DOHH2 (cell line): ENCODE measurements around the gene SORL1.

Source experiments
- H3F3A ChIP-seq: fragments of 200-600 bp; sonication (generic), shearing (Covaris generic); 2 replicates; pipeline ENCODE4 v1.6.0; 2016; ENCODE audit warnings: antibody characterized with exemption, mild to moderate bottlenecking; ENCODE audit not compliant: control insufficient read depth, insufficient read depth
- H3K27ac ChIP-seq: fragments of 200-600 bp; sonication (generic); 2 replicates; pipeline ENCODE4 v1.5.1; 2014; ENCODE audit warnings: low read depth, mild to moderate bottlenecking, low read length, moderate library complexity
- H3K27me3 ChIP-seq: fragments of 200-600 bp; sonication (generic); 2 replicates; pipeline ENCODE4 v1.6.1; 2014; ENCODE audit warnings: mild to moderate bottlenecking, low read length, mixed read lengths; ENCODE audit not compliant: control insufficient read depth
- H3K36me3 ChIP-seq: fragments of 200-600 bp; sonication (generic); 2 replicates; pipeline ENCODE4 v1.6.1; 2014; ENCODE audit warnings: mild to moderate bottlenecking, low read length, moderate library complexity, mixed read lengths; ENCODE audit not compliant: control insufficient read depth
- H3K4me1 ChIP-seq: fragments of 200-600 bp; sonication (generic); 2 replicates; pipeline ENCODE4 v1.6.1; 2014; ENCODE audit warnings: mild to moderate bottlenecking, low read length, mixed read lengths; ENCODE audit not compliant: control insufficient read depth
- H3K4me2 ChIP-seq: fragments of 200-600 bp; sonication (generic); 2 replicates; pipeline ENCODE4 v1.6.0; 2014; ENCODE audit warnings: mild to moderate bottlenecking, low read length, moderate library complexity
- H3K4me3 ChIP-seq: fragments of 200-600 bp; sonication (generic); 2 replicates; pipeline ENCODE4 v1.5.1; 2014; ENCODE audit warnings: mild to moderate bottlenecking, low read length, mixed read lengths
- H3K79me2 ChIP-seq: fragments of 200-600 bp; sonication (generic); 2 replicates; pipeline ENCODE4 v1.6.1; 2014; ENCODE audit warnings: mild to moderate bottlenecking, low read length, mixed read lengths; ENCODE audit not compliant: control insufficient read depth
- H3K9me2 ChIP-seq: fragments of 200-600 bp; sonication (generic); replicated peaks from 2 replicates; pipeline ENCODE4 v1.6.1; 2014; ENCODE audit warnings: mild to moderate bottlenecking, low read length, mixed read lengths; ENCODE audit not compliant: control insufficient read depth
- H3K9me3 ChIP-seq: fragments of 200-600 bp; sonication (generic); 2 replicates; pipeline ENCODE4 v1.6.1; 2014; ENCODE audit warnings: antibody characterized with exemption, low read length, mixed read lengths; ENCODE audit not compliant: control insufficient read depth, insufficient read depth
- H4K20me1 ChIP-seq: fragments of 200-600 bp; sonication (generic); 2 replicates; pipeline ENCODE4 v1.6.0; 2014; ENCODE audit warnings: low read depth, mild to moderate bottlenecking, antibody characterized with exemption, low read length, moderate library complexity; ENCODE audit not compliant: control insufficient read depth, insufficient read depth
- EZH2phosphoT487 ChIP-seq: fragments of 200-600 bp; sonication (generic); IDR thresholded peaks from 2 replicates; pipeline ENCODE4 v1.6.1; 2017; ENCODE audit warnings: borderline replicate concordance, mild to moderate bottlenecking, antibody characterized with exemption, low read length, moderate library complexity, mixed read lengths
- TF ChIP-seq, protein P1 (sequence below): fragments of 200-600 bp; sonication (generic); IDR thresholded peaks from one replicate; pipeline ENCODE4 v1.5.1; 2014; ENCODE audit warnings: antibody characterized with exemption, mild to moderate bottlenecking, low read depth, low read length; ENCODE audit not compliant: poor library complexity, severe bottlenecking

Gene SORL1

DNA sequence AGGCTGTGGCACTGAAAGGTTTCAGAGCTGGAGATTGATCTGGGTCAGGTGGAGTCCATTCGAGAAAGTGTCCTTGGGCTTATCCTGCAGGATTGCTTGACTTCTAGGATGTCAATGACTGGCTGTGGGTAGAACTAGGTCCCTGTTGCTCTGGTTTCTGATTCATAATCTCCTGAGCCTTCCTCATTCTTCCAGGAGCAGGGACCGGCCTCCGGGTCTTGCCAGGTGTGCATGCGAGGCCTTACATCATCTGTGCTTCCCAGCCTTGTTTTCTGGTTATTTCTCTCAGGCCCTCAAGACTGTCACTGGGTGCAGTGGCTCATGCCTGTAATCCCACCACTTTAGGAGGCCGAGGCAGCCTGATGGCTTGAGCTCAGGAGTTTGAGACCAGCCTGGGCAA, 33.9 kb downstream of the SORL1 start:
- peaks cover 89% of the 10 kb centered on the region for H3K36me3 ChIP-seq
- H3K4me1 ChIP-seq: peaks cover 60% of the 10 kb centered on the region
- peaks cover 77% of the 10 kb centered on the region for H3K79me2 ChIP-seq
- no peak overlapping the region for H3K4me3 ChIP-seq
- no peak for TF ChIP-seq EZH2phosphoT487
- TF ChIP-seq, protein P1, sequence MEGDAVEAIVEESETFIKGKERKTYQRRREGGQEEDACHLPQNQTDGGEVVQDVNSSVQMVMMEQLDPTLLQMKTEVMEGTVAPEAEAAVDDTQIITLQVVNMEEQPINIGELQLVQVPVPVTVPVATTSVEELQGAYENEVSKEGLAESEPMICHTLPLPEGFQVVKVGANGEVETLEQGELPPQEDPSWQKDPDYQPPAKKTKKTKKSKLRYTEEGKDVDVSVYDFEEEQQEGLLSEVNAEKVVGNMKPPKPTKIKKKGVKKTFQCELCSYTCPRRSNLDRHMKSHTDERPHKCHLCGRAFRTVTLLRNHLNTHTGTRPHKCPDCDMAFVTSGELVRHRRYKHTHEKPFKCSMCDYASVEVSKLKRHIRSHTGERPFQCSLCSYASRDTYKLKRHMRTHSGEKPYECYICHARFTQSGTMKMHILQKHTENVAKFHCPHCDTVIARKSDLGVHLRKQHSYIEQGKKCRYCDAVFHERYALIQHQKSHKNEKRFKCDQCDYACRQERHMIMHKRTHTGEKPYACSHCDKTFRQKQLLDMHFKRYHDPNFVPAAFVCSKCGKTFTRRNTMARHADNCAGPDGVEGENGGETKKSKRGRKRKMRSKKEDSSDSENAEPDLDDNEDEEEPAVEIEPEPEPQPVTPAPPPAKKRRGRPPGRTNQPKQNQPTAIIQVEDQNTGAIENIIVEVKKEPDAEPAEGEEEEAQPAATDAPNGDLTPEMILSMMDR: no peak
- H3K9me3 ChIP-seq: no peaks in the 10 kb centered on the region
- no peaks in the 10 kb centered on the region for H3K9me2 ChIP-seq
- H3F3A ChIP-seq: 0 out of 2 replicates have a peak, but pooled peaks cover 2% of the 10 kb centered on the region
- no peaks in the 10 kb centered on the region for H3K27me3 ChIP-seq
- no peak overlapping the region for H3K27ac ChIP-seq
- H3K4me2 ChIP-seq: no peak overlapping the region
- peaks cover 3% of the 10 kb centered on the region; the same call in 1 of the 2 replicates for H4K20me1 ChIP-seq

DNA sequence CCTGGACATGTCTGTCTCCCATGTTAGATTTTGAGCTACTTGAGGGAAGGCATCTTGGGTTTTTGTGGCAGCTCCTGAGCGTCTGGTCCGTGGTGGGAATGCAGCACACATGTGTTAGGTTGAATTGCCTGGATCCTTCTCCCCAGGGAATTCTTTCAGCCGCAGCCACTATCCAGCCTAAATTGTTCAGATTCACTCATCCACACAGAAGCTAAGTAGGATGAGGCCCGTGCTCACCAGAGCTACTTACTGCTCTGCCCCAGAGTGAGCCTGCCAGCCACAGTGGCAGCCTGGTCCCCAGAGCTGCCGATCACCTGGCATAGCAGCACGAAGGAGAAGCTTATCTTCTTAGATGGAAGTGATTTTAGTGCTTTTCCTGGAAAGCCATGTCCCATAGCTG, 35.1 kb downstream of the SORL1 start:
- H3K4me1 ChIP-seq: peaks cover 60% of the 10 kb centered on the region
- no peaks in the 10 kb centered on the region for H3K9me2 ChIP-seq
- H3K79me2 ChIP-seq: peaks cover 74% of the 10 kb centered on the region
- H3K27ac ChIP-seq: no peak overlapping the region
- no peaks in the 10 kb centered on the region for H3K27me3 ChIP-seq
- H4K20me1 ChIP-seq: no peaks in the 10 kb centered on the region
- no peak overlapping the region for H3K4me2 ChIP-seq
- no peaks in the 10 kb centered on the region for H3K9me3 ChIP-seq
- peaks cover 94% of the 10 kb centered on the region for H3K36me3 ChIP-seq
- peaks cover 9% of the 10 kb centered on the region; the same call in 1 of the 2 replicates for H3F3A ChIP-seq
- no peak for TF ChIP-seq EZH2phosphoT487
- TF ChIP-seq, protein P1: no peak
- no peak overlapping the region for H3K4me3 ChIP-seq

DNA sequence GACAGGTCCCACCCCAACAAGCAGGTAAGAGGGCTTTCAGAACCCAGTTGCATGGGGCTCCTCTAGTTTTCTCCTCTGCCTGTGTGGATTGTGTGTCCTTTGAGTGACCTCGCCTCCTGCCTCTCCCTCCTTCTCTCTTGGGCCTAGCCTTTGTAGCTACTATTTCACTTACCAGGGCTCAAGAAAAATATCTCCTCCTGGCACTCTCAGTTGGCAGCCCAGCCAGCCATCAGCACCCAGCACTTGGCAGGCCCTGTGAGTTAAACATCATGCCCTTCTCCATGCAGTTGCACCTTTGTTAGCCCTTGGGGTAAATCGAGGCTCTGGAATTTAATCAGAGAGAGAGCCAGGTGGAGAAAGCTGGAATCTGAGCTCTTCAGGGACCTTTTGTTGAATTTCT, 36.1 kb downstream of the SORL1 start:
- H3K4me1 ChIP-seq: peaks cover 60% of the 10 kb centered on the region
- TF ChIP-seq, protein P1: no peak
- no peak for TF ChIP-seq EZH2phosphoT487
- no peak overlapping the region for H3K4me2 ChIP-seq
- H3K27me3 ChIP-seq: no peaks in the 10 kb centered on the region
- H3K36me3 ChIP-seq: peaks cover 92% of the 10 kb centered on the region
- no peak overlapping the region for H3K4me3 ChIP-seq
- peaks cover 13% of the 10 kb centered on the region; the same call in 1 of the 2 replicates for H3F3A ChIP-seq
- H3K9me2 ChIP-seq: no peaks in the 10 kb centered on the region
- H4K20me1 ChIP-seq: no peaks in the 10 kb centered on the region
- H3K9me3 ChIP-seq: no peaks in the 10 kb centered on the region
- H3K79me2 ChIP-seq: peaks cover 67% of the 10 kb centered on the region
- H3K27ac ChIP-seq: no peak overlapping the region
